ENCODE results near the gene TAGLN3.

The TAGLN3 gene

GRCh38 chr3:112013058-112013783 is 14.5 kb downstream of the TAGLN3 start:
- peak; percentile 23 for DNase-seq (ENCODE audit: low read depth, low spot score)
- CTCF ChIA-PET = interaction anchor here (0.5 to 11.5 kb wide), 52 partner anchors 11 to 439 kb away, joined by 3 to 219 read pairs (median 6); partner anchors contain the start of genes ABHD10, SLC9C1, TAGLN3 and TMPRSS7
- POLR2A ChIA-PET = no interaction called here
- peak; percentile 70 for TF ChIP-seq CTCF (IDR thresholded peaks at IDR 0.05; ENCODE audit: insufficient read depth, low read length, missing control alignments)
- no peak overlapping the region for H3K4me3 ChIP-seq (ENCODE audit: low read depth, low read length)

- no peak for DNase-seq (ENCODE audit: low read depth, low spot score)
- H3K4me3 ChIP-seq (ENCODE audit: low read depth, low read length) = no peak overlapping the region
- TF ChIP-seq CTCF (IDR thresholded peaks at IDR 0.05; ENCODE audit: insufficient read depth, low read length, missing control alignments) = no peak
- POLR2A ChIA-PET = no interaction called here
- CTCF ChIA-PET = interaction anchor here (0.5 to 11.5 kb wide), 46 partner anchors 10 to 440 kb away, joined by 3 to 219 read pairs (median 6); partner anchors contain the start of genes ABHD10, TAGLN3 and TMPRSS7
Measured at GRCh38 chr3:112013784-112014143, 15.0 kb downstream of the TAGLN3 start.

- ChIA-PET CTCF (interaction anchor here (1.0 to 11.5 kb wide), 9 partner anchors 10 to 326 kb away, joined by 3 to 219 read pairs (median 8); partner anchors contain the start of gene TAGLN3), POLR2A (no interaction called here)
- no peak overlapping the region for H3K4me3 ChIP-seq (ENCODE audit: low read depth, low read length)
- no peak for DNase-seq (ENCODE audit: low read depth, low spot score)
- no peak for TF ChIP-seq CTCF (IDR thresholded peaks at IDR 0.05; ENCODE audit: insufficient read depth, low read length, missing control alignments)
Measured at GRCh38 chr3:112017091-112017490, 18.4 kb downstream of the TAGLN3 start.

GRCh38 chr3:112018712-112019111 is 20.0 kb downstream of the TAGLN3 start:
- ChIA-PET POLR2A (no interaction called here), CTCF (interaction anchor here (1.0 to 11.5 kb wide), 6 partner anchors 10 to 349 kb away, joined by 3 to 219 read pairs (median 6); no protein-coding TSS in a partner anchor)
- no peak for DNase-seq (ENCODE audit: low read depth, low spot score)
- H3K4me3 ChIP-seq (ENCODE audit: low read depth, low read length) = no peak overlapping the region
- no peak for TF ChIP-seq CTCF (IDR thresholded peaks at IDR 0.05; ENCODE audit: insufficient read depth, low read length, missing control alignments)

- TF ChIP-seq CTCF (IDR thresholded peaks at IDR 0.05; ENCODE audit: insufficient read depth, low read length, missing control alignments) = no peak
Measured at GRCh38 chr3:112019716-112020115, 21.0 kb downstream of the TAGLN3 start.

GRCh38 chr3:112020674-112021085 is 22.0 kb downstream of the TAGLN3 start:
- no peak overlapping the region for H3K4me3 ChIP-seq (ENCODE audit: low read depth, low read length)
- ChIA-PET CTCF (interaction anchor here (1.0 to 11.5 kb wide), 3 partner anchors 9 to 32 kb away, joined by 3 to 219 read pairs (median 8); no protein-coding TSS in a partner anchor), POLR2A (interaction anchor here (0.7 kb wide), 1 partner anchor 13 kb away, joined by 3 read pairs; no protein-coding TSS in a partner anchor)
- DNase-seq (ENCODE audit: low read depth, low spot score) = no peak
- no peak for TF ChIP-seq CTCF (IDR thresholded peaks at IDR 0.05; ENCODE audit: insufficient read depth, low read length, missing control alignments)

More at GRCh38 chr3:112019716-112020115, 21.0 kb downstream of the TAGLN3 start:
- DNase-seq (ENCODE audit: low read depth, low spot score) = no peak
- CTCF ChIA-PET = interaction anchor here (1.0 to 11.5 kb wide), 3 partner anchors 8 to 31 kb away, joined by 3 to 219 read pairs (median 8); no protein-coding TSS in a partner anchor
- no peak overlapping the region for H3K4me3 ChIP-seq (ENCODE audit: low read depth, low read length)
- POLR2A ChIA-PET = interaction anchor here (0.7 kb wide), 1 partner anchor 12 kb away, joined by 3 read pairs; no protein-coding TSS in a partner anchor

Data from AG04449 (cell line).